ENCODE measurements around the gene IGF2R.
"Not testable (repeated sequence)": the region's sequence is repeated elsewhere in the genome, so short reads cannot be mapped to it uniquely, and the experiment has no call there.

GRCh38 chr6:160134337-160134751 lies 165.5 kb downstream of the IGF2R start:
- TF ChIP-seq CTCF, POLR2A (IDR thresholded peaks at IDR 0.05): not testable (repeated sequence)

Data from esophagus squamous epithelium (tissue), 4 donors.